ENCODE data around the gene GP1BB.

GP1BB gene

DNA sequence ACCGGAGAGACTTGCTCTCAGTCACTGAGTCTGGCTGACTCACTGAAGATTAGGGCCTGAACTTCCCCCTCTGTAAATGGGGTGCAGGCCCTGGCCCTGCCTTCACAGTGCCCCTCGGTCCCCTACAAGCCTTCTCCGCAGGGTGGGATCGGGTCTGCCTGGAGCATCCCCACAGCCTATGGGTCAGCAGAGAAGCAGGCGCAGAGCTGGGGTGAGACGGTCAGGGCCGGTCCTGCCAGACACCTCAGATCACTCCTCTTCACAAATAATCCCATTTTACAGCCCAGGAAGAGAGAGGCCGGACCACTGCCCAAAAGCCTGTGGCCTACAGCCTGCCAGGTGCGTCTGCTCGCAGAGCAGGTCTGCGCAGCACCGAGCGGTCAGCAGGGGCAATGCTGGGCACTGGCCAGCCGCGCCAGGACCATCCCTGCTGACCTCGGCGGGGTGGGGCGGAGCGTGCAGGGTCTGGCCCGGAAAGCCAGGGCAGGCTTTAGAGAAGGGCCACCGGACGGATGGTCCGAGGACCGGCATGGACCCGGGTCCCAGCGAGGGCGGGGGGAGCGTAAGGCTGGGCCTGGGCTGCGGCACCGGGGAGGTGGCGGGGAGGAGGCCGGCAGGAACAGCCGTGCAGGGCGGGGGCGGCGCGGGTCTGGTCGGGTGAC, 9.6 kb upstream of the GP1BB start:
- Histone ChIP-seq H2BK5ac (ENCODE audit: low read length) (peak overlapping the region; percentile 46), H2BK120ac (ENCODE audit: low read depth, low read length) (peak overlapping the region; percentile 54), H3K27me3 (ENCODE audit: control insufficient read depth in 3 of 3, insufficient read depth in 3 of 3, low read depth in 1 of 3, low read length in 3 of 3) (peaks cover 6 to 81% (median 43%) of the 10 kb centered on the region in 3 experiments), H3K27ac (replicated peaks; ENCODE audit: low read length) (no peak overlapping the region), H3K18ac (ENCODE audit: low read length) (peak overlapping the region; percentile 96), H3K4me1 (ENCODE audit: control insufficient read depth in 2 of 2, insufficient read depth in 1 of 2, low read depth in 1 of 2, low read length in 2 of 2) (peaks cover 8 to 12% of the 10 kb centered on the region in 2 donors), H4K8ac (ENCODE audit: low read depth, low read length) (peak overlapping the region; percentile 65), H3K4ac (ENCODE audit: low read length) (no peak overlapping the region), H3K9me3 (replicated peaks in 1 of 2; ENCODE audit: control insufficient read depth in 2 of 2, insufficient read depth in 1 of 2, low read depth in 1 of 2, low read length in 2 of 2) (peaks cover 0 to 4% of the 10 kb centered on the region in 2 donors), H2BK15ac (ENCODE audit: low read length) (peak overlapping the region; percentile 71), H2AFZ (ENCODE audit: low read length) (peak overlapping the region; percentile 96), H2BK12ac (ENCODE audit: low read length) (no peak overlapping the region), H4K91ac (ENCODE audit: low read depth, low read length, poor library complexity) (no peak overlapping the region), H3K9ac (ENCODE audit: low read depth, low read length, poor library complexity) (peak overlapping the region; percentile 77), H3K4me2 (ENCODE audit: insufficient read depth, low read length, poor library complexity, severe bottlenecking) (peak overlapping the region; percentile 86), H3K4me3 (ENCODE audit: low read length in 2 of 2) (peak overlapping the region; percentile 51 to 82), H3K79me1 (ENCODE audit: low read depth, low read length) (peaks cover 11% of the 10 kb centered on the region), H3K14ac (ENCODE audit: low read length) (peak overlapping the region; percentile 71), H2AK5ac (ENCODE audit: low read depth, low read length) (peak overlapping the region; percentile 77), H3K23ac (ENCODE audit: low read depth, low read length, poor library complexity) (peak overlapping the region; percentile 37), H3K36me3 (replicated peaks in 1 of 2; ENCODE audit: control insufficient read depth in 2 of 2, insufficient read depth in 2 of 2, low read length in 2 of 2) (no peaks in the 10 kb centered on the region)
- WGBS, 2 donors (ENCODE audit: extremely low coverage in 2 of 2, insufficient read length in 2 of 2, insufficient replicate concordance in 1 of 2): no CpG with 5 or more reads among the region's 38 CpGs
- no peak for DNase-seq (ENCODE audit: low spot score)

GRCh38 chr22:19714312-19715187, 8.8 kb upstream of the GP1BB start, which contains the start of gene SEPTIN5:
Gene SEPTIN5, plus strand, starts transcription at chr22:19714503. Its CDS starts 86 bp downstream, at chr22:19714589.
- peaks cover 12 to 80% (median 51%) of the 10 kb centered on the region in 3 experiments for H3K27me3 ChIP-seq (ENCODE audit: control insufficient read depth in 3 of 3, insufficient read depth in 3 of 3, low read depth in 1 of 3, low read length in 3 of 3)

DNA sequence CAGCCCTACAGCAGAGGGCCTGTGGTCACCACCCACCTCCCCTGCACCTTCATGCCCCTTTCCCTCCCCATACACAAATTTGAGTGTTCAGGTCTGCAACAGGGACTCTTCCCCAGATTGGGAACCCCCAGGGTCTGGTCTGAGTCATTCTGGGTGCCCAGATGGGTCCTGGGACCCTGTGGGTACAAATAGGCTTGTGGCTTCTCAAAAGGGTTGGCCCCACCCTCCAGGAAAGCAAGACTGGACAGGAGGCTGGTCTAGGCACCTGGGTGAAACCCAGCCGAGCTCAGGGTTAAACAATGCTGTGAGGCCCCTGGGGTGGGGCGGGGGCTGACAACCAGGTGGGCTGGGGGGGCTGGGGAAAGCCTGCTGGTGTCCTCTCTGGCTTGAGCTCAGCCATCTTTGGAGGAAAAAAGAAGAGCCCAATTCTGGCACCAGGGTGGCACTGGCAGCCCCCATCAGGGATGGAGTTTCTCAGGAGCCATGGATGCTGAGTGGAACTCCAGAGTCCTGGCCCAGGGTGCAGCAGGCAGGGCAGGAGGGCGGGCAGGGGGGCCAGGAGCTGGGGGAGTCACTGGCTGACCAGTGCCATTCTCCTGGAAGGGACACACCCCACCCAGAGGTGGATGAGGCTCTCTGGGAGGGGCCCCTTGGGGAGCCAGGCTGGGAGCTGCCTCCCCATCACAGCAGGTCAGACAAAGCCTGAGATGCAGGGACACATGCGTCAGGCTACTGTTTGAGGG, 8.0 kb upstream of the GP1BB start:
- Histone ChIP-seq H3K4ac (ENCODE audit: low read length) (peak overlapping the region; percentile 76), H2BK15ac (ENCODE audit: low read length) (peak overlapping the region; percentile 89), H2BK12ac (ENCODE audit: low read length) (no peak overlapping the region), H3K27ac (replicated peaks; ENCODE audit: low read length) (no peak overlapping the region), H3K27me3 (ENCODE audit: control insufficient read depth in 3 of 3, insufficient read depth in 3 of 3, low read depth in 1 of 3, low read length in 3 of 3) (peaks cover 20 to 80% (median 59%) of the 10 kb centered on the region in 3 experiments), H3K36me3 (replicated peaks in 1 of 2; ENCODE audit: control insufficient read depth in 2 of 2, insufficient read depth in 2 of 2, low read length in 2 of 2) (peaks cover 0 to 4% of the 10 kb centered on the region in 2 donors), H2AK5ac (ENCODE audit: low read depth, low read length) (peak overlapping the region; percentile 83), H3K9ac (ENCODE audit: low read depth, low read length, poor library complexity) (peak overlapping the region; percentile 84), H2BK5ac (ENCODE audit: low read length) (peak overlapping the region; percentile 62), H2AFZ (ENCODE audit: low read length) (peak overlapping the region; percentile 96), H3K18ac (ENCODE audit: low read length) (peak overlapping the region; percentile 98), H3K23ac (ENCODE audit: low read depth, low read length, poor library complexity) (peak overlapping the region; percentile 90), H3K14ac (ENCODE audit: low read length) (no peak overlapping the region), H3K4me2 (ENCODE audit: insufficient read depth, low read length, poor library complexity, severe bottlenecking) (peak overlapping the region; percentile 86), H3K4me1 (ENCODE audit: control insufficient read depth in 2 of 2, insufficient read depth in 1 of 2, low read depth in 1 of 2, low read length in 2 of 2) (peaks cover 8 to 12% of the 10 kb centered on the region in 2 donors), H3K4me3 (ENCODE audit: low read length in 2 of 2) (peak overlapping the region; percentile 51 to 81), H2BK120ac (ENCODE audit: low read depth, low read length) (no peak overlapping the region), H3K79me1 (ENCODE audit: low read depth, low read length) (peaks cover 9% of the 10 kb centered on the region), H4K8ac (ENCODE audit: low read depth, low read length) (peak overlapping the region; percentile 17), H4K91ac (ENCODE audit: low read depth, low read length, poor library complexity) (no peak overlapping the region), H3K9me3 (replicated peaks in 1 of 2; ENCODE audit: control insufficient read depth in 2 of 2, insufficient read depth in 1 of 2, low read depth in 1 of 2, low read length in 2 of 2) (peaks cover 9 to 13% of the 10 kb centered on the region in 2 donors)
- DNase-seq (ENCODE audit: low spot score): no peak
- WGBS, 2 donors (ENCODE audit: extremely low coverage in 2 of 2, insufficient read length in 2 of 2, insufficient replicate concordance in 1 of 2): no CpG with 5 or more reads among the region's 4 CpGs

More at GRCh38 chr22:19714312-19715187, 8.8 kb upstream of the GP1BB start, which contains the start of gene SEPTIN5:
- H3K36me3 ChIP-seq (replicated peaks in 1 of 2; ENCODE audit: control insufficient read depth in 2 of 2, insufficient read depth in 2 of 2, low read length in 2 of 2): no peaks in the 10 kb centered on the region
- peaks cover 11% of the 10 kb centered on the region for H3K79me1 ChIP-seq (ENCODE audit: low read depth, low read length)
- H4K91ac ChIP-seq (ENCODE audit: low read depth, low read length, poor library complexity): no peak within 1 kb of the TSS
- no peak for DNase-seq (ENCODE audit: low spot score)
- H3K27ac ChIP-seq (replicated peaks; ENCODE audit: low read length): no peak within 1 kb of the TSS
- peak within 1 kb of the TSS; percentile 86 for H3K4me2 ChIP-seq (ENCODE audit: insufficient read depth, low read length, poor library complexity, severe bottlenecking)
- peak within 1 kb of the TSS; percentile 65 for H4K8ac ChIP-seq (ENCODE audit: low read depth, low read length)
- H3K4me1 ChIP-seq (ENCODE audit: control insufficient read depth in 2 of 2, insufficient read depth in 1 of 2, low read depth in 1 of 2, low read length in 2 of 2): peaks cover 8 to 12% of the 10 kb centered on the region in 2 donors
- no CpG with 5 or more reads among the region's 106 CpGs for WGBS, 2 donors (ENCODE audit: extremely low coverage in 2 of 2, insufficient read length in 2 of 2, insufficient replicate concordance in 1 of 2)
- peak within 1 kb of the TSS; percentile 76 for H3K4ac ChIP-seq (ENCODE audit: low read length)
- H3K14ac ChIP-seq (ENCODE audit: low read length): peak within 1 kb of the TSS; percentile 71
- peak within 1 kb of the TSS; percentile 89 for H2BK15ac ChIP-seq (ENCODE audit: low read length)
- peak within 1 kb of the TSS; percentile 41 for H2BK12ac ChIP-seq (ENCODE audit: low read length)
- H2AK5ac ChIP-seq (ENCODE audit: low read depth, low read length): peak within 1 kb of the TSS; percentile 77
- peak within 1 kb of the TSS; percentile 98 for H3K18ac ChIP-seq (ENCODE audit: low read length)
- H2BK120ac ChIP-seq (ENCODE audit: low read depth, low read length): peak within 1 kb of the TSS; percentile 54
- peak within 1 kb of the TSS; percentile 90 for H3K23ac ChIP-seq (ENCODE audit: low read depth, low read length, poor library complexity)
- H2BK5ac ChIP-seq (ENCODE audit: low read length): peak within 1 kb of the TSS; percentile 46
- H3K4me3 ChIP-seq (ENCODE audit: low read length in 2 of 2): peak within 1 kb of the TSS; percentile 51 to 82
- H3K9ac ChIP-seq (ENCODE audit: low read depth, low read length, poor library complexity): peak within 1 kb of the TSS; percentile 84
- H3K9me3 ChIP-seq (replicated peaks in 1 of 2; ENCODE audit: control insufficient read depth in 2 of 2, insufficient read depth in 1 of 2, low read depth in 1 of 2, low read length in 2 of 2): peaks cover 1 to 6% of the 10 kb centered on the region in 2 donors
- peak within 1 kb of the TSS; percentile 96 for H2AFZ ChIP-seq (ENCODE audit: low read length)
